Measurements from ENCODE around the gene KDM1A. TPM values are rescaled to one million over a fixed set of nuclear protein-coding genes. Genes with fewer than 3 reads are reported as not detected.

Gene KDM1A
- total and polyA plus RNA-seq, 2 of the 13 experiments (the other 11 are each of a cell fraction or from before 2014, with no cell fraction given), result 81.3 to 173 TPM

- Histone ChIP-seq H3K36me3 (replicated peaks in 1 of 2; ENCODE audit: control insufficient read depth in 1 of 2, insufficient read depth in 2 of 2, low read length in 2 of 2) (no peaks in the 10 kb centered on the region), H3K79me2 (ENCODE audit: insufficient read depth, low read length) (peaks cover 65% of the 10 kb centered on the region), H4K20me1 (ENCODE audit: insufficient read depth, low read length) (no peaks in the 10 kb centered on the region), H3K4me1 (ENCODE audit: insufficient read depth, low read length) (peaks cover 73% of the 10 kb centered on the region), H3K9me3 (ENCODE audit: low read length) (no peaks in the 10 kb centered on the region), H3K27ac (ENCODE audit: extremely low read length, insufficient read depth, low read length) (peak overlapping the region; percentile 35), H3K4me3 (replicated peaks in 1 of 3; ENCODE audit: insufficient read depth in 1 of 3, low read depth in 2 of 3, low read length in 3 of 3) (no peak overlapping the region), H2AFZ (ENCODE audit: low read length) (no peak overlapping the region), H3K27me3 (ENCODE audit: control insufficient read depth in 1 of 2, insufficient read depth in 2 of 2, low read length in 2 of 2) (no peaks in the 10 kb centered on the region), H3K4me2 (ENCODE audit: low read depth, low read length) (no peak overlapping the region), H3K9ac (ENCODE audit: insufficient read depth, low read depth, low read length) (no peak overlapping the region)
- DNase-seq (ENCODE audit: low spot score) (no peak), FAIRE-seq (no peak), ATAC-seq (no peak)
- in situ Hi-C loops (cut with HindIII; ENCODE audit: extremely low pct_ligation_motif_present, low pct_unique_long_range_greater_than_20kb), result no loop called here
- ChIA-PET POLR2A (no interaction called here), CTCF (ENCODE audit: low intra/inter-chr PET ratio, low total read pairs) (no interaction called here)
- TF ChIP-seq ZNF383 (CRISPR knock-in tag; IDR thresholded peaks at IDR 0.05; ENCODE audit: borderline replicate concordance) (no peak), POGZ (CRISPR knock-in tag; IDR thresholded peaks at IDR 0.05) (no peak), ZNF577 (CRISPR knock-in tag; IDR thresholded peaks at IDR 0.05; ENCODE audit: borderline replicate concordance, low read depth) (no peak), ATF2 (CRISPR knock-in tag; IDR thresholded peaks at IDR 0.05) (no peak), PPARG (CRISPR knock-in tag; conservative IDR thresholded peaks at IDR 0.05) (no peak)
- no TSS peak for BruUV-seq (replicated peaks)
- intact Hi-C loops (cut with micrococcal nuclease; ENCODE audit: unreplicated experiment), result no loop called here
- WGBS (ENCODE audit: low lambda C conversion rate), result 84% methylated on average over 4 of the region's 4 CpGs
Measured at GRCh38 chr1:23122796-23123195, 103.5 kb downstream of the KDM1A start.

GRCh38 chr1:23123528-23123927 lies 104.3 kb downstream of the KDM1A start:
- H3K4me1 ChIP-seq (ENCODE audit: insufficient read depth, low read length), result peaks cover 71% of the 10 kb centered on the region
- H3K4me3 ChIP-seq (replicated peaks in 1 of 3; ENCODE audit: insufficient read depth in 1 of 3, low read depth in 2 of 3, low read length in 3 of 3), result no peak overlapping the region
- no peaks in the 10 kb centered on the region for H3K36me3 ChIP-seq (replicated peaks in 1 of 2; ENCODE audit: control insufficient read depth in 1 of 2, insufficient read depth in 2 of 2, low read length in 2 of 2)
- FAIRE-seq (peak; percentile 37), DNase-seq (ENCODE audit: low spot score) (peak; percentile 33), ATAC-seq (peak; percentile 79)
- in situ Hi-C loops (cut with HindIII; ENCODE audit: extremely low pct_ligation_motif_present, low pct_unique_long_range_greater_than_20kb) (no loop called here), intact Hi-C loops (cut with micrococcal nuclease; ENCODE audit: unreplicated experiment) (no loop called here)
- ChIA-PET CTCF (ENCODE audit: low intra/inter-chr PET ratio, low total read pairs) (no interaction called here), POLR2A (interaction anchor here (0.8 kb wide), 1 partner anchor 9 kb away, joined by 3 read pairs; no protein-coding TSS in a partner anchor)
- no TSS peak for BruUV-seq (replicated peaks)
- H3K27ac ChIP-seq (ENCODE audit: extremely low read length, insufficient read depth, low read length), result peak overlapping the region; percentile 21
- no peaks in the 10 kb centered on the region for H4K20me1 ChIP-seq (ENCODE audit: insufficient read depth, low read length)
- no peaks in the 10 kb centered on the region for H3K9me3 ChIP-seq (ENCODE audit: low read length)
- H3K27me3 ChIP-seq (ENCODE audit: control insufficient read depth in 1 of 2, insufficient read depth in 2 of 2, low read length in 2 of 2), result no peaks in the 10 kb centered on the region
- peak overlapping the region; percentile 65 for H3K4me2 ChIP-seq (ENCODE audit: low read depth, low read length)
- H3K79me2 ChIP-seq (ENCODE audit: insufficient read depth, low read length), result peaks cover 64% of the 10 kb centered on the region
- no peak overlapping the region for H3K9ac ChIP-seq (ENCODE audit: insufficient read depth, low read depth, low read length)
- H2AFZ ChIP-seq (ENCODE audit: low read length), result no peak overlapping the region
- TF ChIP-seq ZSCAN21 (CRISPR knock-in tag; IDR thresholded peaks at IDR 0.05; ENCODE audit: borderline replicate concordance) (no peak), POLR2AphosphoS5 (IDR thresholded peaks at IDR 0.05; ENCODE audit: low read depth, low read length) (no peak), ARID5B (CRISPR knock-in tag; IDR thresholded peaks at IDR 0.05) (peak; percentile 49), GATAD2A (CRISPR knock-in tag; IDR thresholded peaks at IDR 0.05) (peak; percentile 60; the same call in 1 of the 2 replicates), ELF3 (CRISPR knock-in tag; IDR thresholded peaks at IDR 0.05) (0 out of 2 replicates have a peak, but pooled peaks have one; percentile 42), HDAC1 (CRISPR knock-in tag; IDR thresholded peaks at IDR 0.05) (no peak)

Data from HepG2 (cell line).